IgD-negative memory B cell (primary cell): ENCODE measurements around the gene HERC5. TPM values are rescaled to one million over a fixed set of nuclear protein-coding genes. Genes with fewer than 3 reads are reported as not detected.
"Not testable (repeated sequence)": the region's sequence is repeated elsewhere in the genome, so short reads cannot be mapped to it uniquely, and the experiment has no call there.

Experiments used
- H3K27ac Mint-ChIP-seq, 3 donors: one replicate each; pipeline ENCODE4 v1.8.0; 2020 to 2022; ENCODE audit warnings: mild to moderate bottlenecking in 3 of 3, mixed read lengths in 3 of 3, moderate library complexity in 1 of 3
- H3K27me3 Mint-ChIP-seq: one replicate; pipeline ENCODE4 v1.8.0; 2021; ENCODE audit warnings: mixed read lengths
- H3K36me3 Mint-ChIP-seq: one replicate; pipeline ENCODE4 v1.8.0; 2020; ENCODE audit warnings: mild to moderate bottlenecking, mixed read lengths
- H3K4me1 Mint-ChIP-seq, 3 donors: one replicate each; pipeline ENCODE4 v1.8.0; 2020 to 2022; ENCODE audit warnings: mixed read lengths in 3 of 3, mild to moderate bottlenecking in 1 of 3
- H3K4me3 Mint-ChIP-seq, 4 donors: one replicate each; pipeline ENCODE4 v1.8.0; 2020 to 2022; ENCODE audit warnings: mild to moderate bottlenecking in 4 of 4, mixed read lengths in 4 of 4, moderate library complexity in 3 of 4
- H3K9me3 Mint-ChIP-seq, 3 donors: one replicate each; pipeline ENCODE4 v1.8.0; 2020 to 2021; ENCODE audit warnings: mixed read lengths in 3 of 3, mild to moderate bottlenecking in 1 of 3
- polyA plus RNA-seq: library from polyadenylated mRNA; unstranded; fragments of 300-500 nt; fragmentation: Illumina TruSeq; gene quantifications from one replicate; pipeline ENCODE4 v1.2.3, GENCODE V29; 2021

Gene HERC5
- polyA plus RNA-seq, 1 donor from 2014 or later = 14.6 TPM

DNA sequence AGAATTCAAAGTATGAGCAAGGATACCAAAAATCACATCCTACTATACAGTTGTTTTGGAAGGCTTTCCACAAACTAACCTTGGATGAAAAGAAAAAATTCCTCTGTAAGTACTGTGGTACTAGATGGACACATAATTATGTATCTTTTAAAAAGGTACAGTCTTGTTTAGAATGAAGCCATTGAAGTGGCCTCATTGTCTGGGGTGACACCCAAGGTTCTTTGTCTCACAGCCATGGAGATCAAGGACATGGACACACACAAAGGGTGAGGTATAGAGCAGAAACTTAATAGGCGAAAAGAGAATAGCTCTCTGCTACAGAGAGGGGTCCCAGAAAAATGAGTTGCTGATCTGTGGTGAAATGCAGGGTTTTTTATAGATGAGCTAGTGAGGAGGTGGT is 16.8 kb upstream of the HERC5 start:
- peak overlapping the region in 1 of 3 donors; percentile 9 for H3K27ac Mint-ChIP-seq
- H3K9me3 Mint-ChIP-seq = peaks cover 0 to 4% (median 0%) of the 10 kb centered on the region in 3 donors
- H3K27me3 Mint-ChIP-seq = no peaks in the 10 kb centered on the region
- no peak overlapping the region for H3K4me3 Mint-ChIP-seq
- H3K4me1 Mint-ChIP-seq = peaks cover 0 to 4% (median 2%) of the 10 kb centered on the region in 3 donors
- H3K36me3 Mint-ChIP-seq = peaks cover 10% of the 10 kb centered on the region

DNA sequence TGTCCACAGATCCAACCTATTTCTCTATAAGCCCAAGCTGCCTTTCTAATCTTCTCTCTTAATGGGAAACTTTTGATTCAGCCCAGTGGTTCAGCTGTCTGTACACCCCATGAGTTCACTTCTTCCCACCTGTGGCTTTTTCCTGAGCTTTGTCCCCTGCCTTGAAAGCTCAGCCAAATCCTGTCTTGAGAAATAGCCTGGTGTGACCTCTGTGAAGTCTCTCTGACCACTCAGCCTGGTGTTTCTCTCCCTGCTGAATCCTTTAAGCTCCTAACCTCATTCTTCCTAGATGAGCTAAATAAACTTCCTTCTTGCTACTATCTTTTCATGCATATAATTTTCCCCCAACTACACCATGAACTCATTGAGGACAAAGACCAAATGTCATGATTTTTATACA is 15.2 kb upstream of the HERC5 start:
- peak overlapping the region in 1 of 3 donors; percentile 34 for H3K27ac Mint-ChIP-seq
- no peaks in the 10 kb centered on the region for H3K27me3 Mint-ChIP-seq
- H3K4me3 Mint-ChIP-seq = no peak overlapping the region
- H3K9me3 Mint-ChIP-seq = peaks cover 0 to 4% (median 0%) of the 10 kb centered on the region in 3 donors
- peaks cover 8% of the 10 kb centered on the region for H3K36me3 Mint-ChIP-seq
- H3K4me1 Mint-ChIP-seq = peaks cover 0 to 4% (median 2%) of the 10 kb centered on the region in 3 donors

DNA sequence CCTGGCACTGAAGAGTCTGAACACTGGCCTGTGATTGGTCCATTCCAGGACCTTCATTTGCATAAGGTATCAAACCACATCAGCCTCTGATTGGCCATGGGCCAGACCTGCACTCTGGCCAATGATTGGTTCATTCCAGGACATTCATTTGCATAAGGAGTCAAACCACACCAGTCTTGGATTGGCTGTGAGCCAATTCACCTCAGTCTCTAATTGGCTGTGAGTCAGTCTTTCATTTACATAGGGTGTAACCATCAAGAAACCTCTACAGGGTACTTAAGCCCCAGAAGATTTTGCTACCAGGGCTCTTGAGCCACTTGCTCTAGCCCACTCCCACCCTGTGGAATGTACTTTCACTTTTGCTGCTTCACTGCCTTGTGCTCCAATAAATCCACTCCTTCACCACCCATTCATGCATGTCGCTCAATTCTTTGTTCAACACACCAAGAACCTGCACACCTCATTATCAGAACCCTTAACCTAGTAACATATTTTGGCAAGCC is 14.2 kb upstream of the HERC5 start:
- Mint-ChIP-seq H3K27ac (no peak overlapping the region), H3K4me1 (peaks cover 1 to 4% (median 2%) of the 10 kb centered on the region in 3 donors), H3K4me3 (peak overlapping the region in 1 of 4 donors; percentile 18), H3K9me3 (peaks cover 0 to 4% (median 0%) of the 10 kb centered on the region in 3 donors), H3K27me3 (no peaks in the 10 kb centered on the region), H3K36me3 (peaks cover 8% of the 10 kb centered on the region)

DNA sequence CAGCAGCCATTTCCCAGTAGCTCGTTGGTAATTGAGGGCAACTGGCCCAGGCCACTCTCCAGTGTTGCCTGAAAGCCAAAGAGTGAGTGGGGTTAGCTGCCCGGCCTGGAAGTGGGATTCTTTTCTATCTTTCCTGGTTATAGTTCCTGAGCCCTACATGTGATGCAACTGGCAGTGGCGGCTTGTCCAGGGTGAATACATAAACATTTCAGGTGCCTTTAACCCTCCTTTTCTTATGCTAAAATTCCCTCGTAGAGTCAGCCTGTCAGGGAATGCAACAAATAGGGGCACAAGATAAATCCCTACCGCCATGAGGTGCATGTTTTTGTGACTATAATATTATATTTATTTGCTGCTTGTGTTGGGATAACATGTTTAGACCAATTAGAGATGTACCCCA is 13.4 kb upstream of the HERC5 start:
- no peak overlapping the region for H3K27ac Mint-ChIP-seq
- peaks cover 1 to 4% (median 2%) of the 10 kb centered on the region in 3 donors for H3K4me1 Mint-ChIP-seq
- H3K36me3 Mint-ChIP-seq = peaks cover 8% of the 10 kb centered on the region

DNA sequence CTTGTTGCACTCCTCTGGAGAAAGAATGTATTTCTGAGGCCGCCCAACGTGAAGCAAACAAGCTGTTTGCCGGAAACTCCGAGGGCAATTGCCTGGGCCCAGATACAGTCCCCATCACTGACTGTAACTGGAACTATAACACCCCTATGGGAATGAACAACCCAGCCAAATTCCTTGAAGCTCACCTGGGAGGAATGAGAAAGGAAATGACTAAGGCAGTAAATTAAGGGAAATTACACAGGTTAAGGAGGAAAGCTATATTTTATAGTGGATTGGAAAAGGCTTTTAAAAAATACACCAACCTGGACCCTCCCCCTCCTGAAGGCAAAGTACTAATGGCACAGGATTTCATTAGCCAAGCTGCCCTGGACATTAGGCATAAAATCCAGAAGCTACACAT is 11.7 kb upstream of the HERC5 start:
- H3K9me3 Mint-ChIP-seq = peaks cover 0 to 4% (median 0%) of the 10 kb centered on the region in 3 donors
- H3K4me1 Mint-ChIP-seq = peaks cover 0 to 2% (median 1%) of the 10 kb centered on the region in 3 donors
- no peaks in the 10 kb centered on the region for H3K27me3 Mint-ChIP-seq
- H3K4me3 Mint-ChIP-seq = no peak overlapping the region
- no peak overlapping the region for H3K27ac Mint-ChIP-seq
- H3K36me3 Mint-ChIP-seq = peaks cover 5% of the 10 kb centered on the region

More for the DNA sequence above, 13.4 kb upstream of the HERC5 start:
- H3K4me3 Mint-ChIP-seq = no peak overlapping the region
- no peaks in the 10 kb centered on the region for H3K27me3 Mint-ChIP-seq
- H3K9me3 Mint-ChIP-seq = peaks cover 0 to 4% (median 0%) of the 10 kb centered on the region in 3 donors

DNA sequence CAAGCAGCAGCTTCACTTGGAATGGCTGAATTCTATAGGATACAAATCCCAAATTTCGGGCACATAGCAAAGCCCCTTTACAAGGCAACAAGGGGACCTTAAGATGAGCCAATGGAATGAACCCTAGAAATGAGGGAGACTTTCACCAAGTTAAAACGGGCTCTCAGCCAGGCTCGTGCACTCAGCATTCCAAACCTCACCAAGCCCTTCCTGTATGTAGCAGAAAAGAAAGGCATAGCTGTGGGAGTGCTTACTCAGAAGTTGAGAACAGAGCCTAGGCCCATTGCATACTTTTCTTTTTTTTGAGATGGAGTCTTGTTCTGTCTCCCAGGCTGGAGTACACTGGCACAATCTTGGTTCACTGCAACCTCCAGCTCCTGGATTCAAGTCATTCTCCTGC is 10.8 kb upstream of the HERC5 start:
- H3K4me1 Mint-ChIP-seq = peaks cover 0 to 2% (median 1%) of the 10 kb centered on the region in 3 donors

DNA sequence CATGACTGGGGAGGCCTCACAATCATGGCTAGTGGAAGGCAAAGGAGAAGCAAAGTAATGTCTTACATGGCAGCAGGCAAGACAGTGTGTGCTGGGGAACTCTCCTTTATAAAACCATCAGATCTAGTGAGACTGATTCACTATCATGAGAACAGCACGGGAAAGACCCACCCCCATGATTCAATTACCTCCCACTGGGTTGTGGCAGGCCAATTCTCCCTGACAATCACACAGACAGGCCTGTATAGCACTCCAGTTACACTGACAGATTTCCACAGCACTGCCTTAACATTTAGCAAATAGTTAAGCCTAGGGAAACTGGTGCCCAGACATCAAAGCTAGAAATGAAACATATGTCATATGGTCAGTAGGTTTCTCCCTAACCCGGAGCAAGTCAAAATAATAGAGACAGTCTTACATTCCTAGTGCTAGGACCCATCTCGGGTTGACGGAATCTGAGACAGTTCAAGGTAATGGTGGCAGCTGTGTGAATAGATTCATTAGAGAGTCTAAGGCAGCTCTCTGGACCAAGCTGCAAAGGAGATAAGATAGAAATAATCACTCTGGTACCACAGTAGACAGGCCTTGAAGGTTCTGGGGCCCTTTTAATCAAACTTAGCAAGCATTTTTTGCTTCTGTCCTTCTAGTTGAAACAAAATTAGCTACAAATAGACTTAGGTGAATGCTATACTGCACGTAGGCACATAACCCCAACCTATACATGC is 9.4 kb upstream of the HERC5 start:
- H3K4me3 Mint-ChIP-seq = no peak overlapping the region

More for the DNA sequence above, 10.8 kb upstream of the HERC5 start:
- peaks cover 0 to 4% (median 0%) of the 10 kb centered on the region in 3 donors for H3K9me3 Mint-ChIP-seq
- H3K4me3 Mint-ChIP-seq = no peak overlapping the region
- H3K36me3 Mint-ChIP-seq = peaks cover 5% of the 10 kb centered on the region
- peak overlapping the region in 1 of 3 donors; percentile 46 for H3K27ac Mint-ChIP-seq
- no peaks in the 10 kb centered on the region for H3K27me3 Mint-ChIP-seq

DNA sequence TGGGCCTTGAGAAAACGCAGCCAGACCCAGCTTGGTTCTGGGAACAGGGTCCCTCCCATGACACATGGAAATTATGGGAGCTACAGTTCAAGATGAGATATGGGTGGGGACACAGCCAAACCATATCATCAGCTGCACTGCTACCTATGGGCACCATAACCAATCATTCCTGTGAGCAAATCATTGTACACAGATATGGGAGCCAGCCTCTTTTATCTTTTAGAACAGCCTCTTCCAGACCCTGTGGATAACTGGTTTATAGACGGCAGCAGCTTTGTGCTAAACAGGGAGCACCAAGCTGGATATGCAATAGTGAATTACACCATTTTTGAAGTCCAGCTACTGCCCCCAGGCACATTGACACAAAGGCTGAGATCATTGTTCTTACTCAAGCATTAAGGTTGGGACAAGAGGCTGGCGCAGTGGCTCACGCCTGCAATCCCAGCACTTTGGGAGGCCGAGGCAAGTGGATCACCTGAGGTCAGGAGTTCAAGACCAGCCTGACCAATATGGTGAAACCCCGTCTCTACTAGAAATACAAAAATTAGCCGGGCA is 8.6 kb upstream of the HERC5 start:
- H3K36me3 Mint-ChIP-seq, H3K27ac Mint-ChIP-seq, H3K9me3 Mint-ChIP-seq, H3K27me3 Mint-ChIP-seq, H3K4me3 Mint-ChIP-seq, H3K4me1 Mint-ChIP-seq: not testable (repeated sequence)

More for the DNA sequence above, 9.4 kb upstream of the HERC5 start:
- peaks cover 5% of the 10 kb centered on the region for H3K36me3 Mint-ChIP-seq
- H3K27ac Mint-ChIP-seq = no peak overlapping the region
- H3K4me1 Mint-ChIP-seq = peaks cover 3 to 4% (median 4%) of the 10 kb centered on the region in 3 donors
- no peaks in the 10 kb centered on the region for H3K27me3 Mint-ChIP-seq
- H3K9me3 Mint-ChIP-seq = peaks cover 0 to 4% (median 0%) of the 10 kb centered on the region in 3 donors

DNA sequence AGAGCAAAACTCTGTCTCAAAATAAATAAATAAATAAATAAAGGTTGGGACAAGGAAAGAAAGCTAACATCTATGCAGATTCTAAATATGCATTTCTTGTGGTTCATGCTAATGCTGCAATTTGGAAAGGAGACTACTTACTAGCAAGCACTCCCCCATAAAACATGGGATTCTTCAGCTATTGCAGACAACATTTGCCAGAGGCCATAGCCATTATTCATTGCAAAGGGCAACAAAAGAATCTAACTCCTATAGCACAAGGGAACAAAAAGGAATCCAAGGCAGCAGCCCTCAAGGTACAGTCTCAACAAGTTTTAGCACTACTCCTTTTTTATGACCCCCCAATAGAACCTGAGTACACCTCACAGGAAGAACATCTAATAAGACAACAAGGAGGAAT is 8.0 kb upstream of the HERC5 start:
- H3K36me3 Mint-ChIP-seq = no peaks in the 10 kb centered on the region
- H3K4me1 Mint-ChIP-seq = peaks cover 3 to 4% (median 4%) of the 10 kb centered on the region in 3 donors
- no peaks in the 10 kb centered on the region for H3K27me3 Mint-ChIP-seq
- no peak overlapping the region for H3K4me3 Mint-ChIP-seq
- H3K27ac Mint-ChIP-seq = no peak overlapping the region
- peaks cover 0 to 2% (median 0%) of the 10 kb centered on the region in 3 donors for H3K9me3 Mint-ChIP-seq

DNA sequence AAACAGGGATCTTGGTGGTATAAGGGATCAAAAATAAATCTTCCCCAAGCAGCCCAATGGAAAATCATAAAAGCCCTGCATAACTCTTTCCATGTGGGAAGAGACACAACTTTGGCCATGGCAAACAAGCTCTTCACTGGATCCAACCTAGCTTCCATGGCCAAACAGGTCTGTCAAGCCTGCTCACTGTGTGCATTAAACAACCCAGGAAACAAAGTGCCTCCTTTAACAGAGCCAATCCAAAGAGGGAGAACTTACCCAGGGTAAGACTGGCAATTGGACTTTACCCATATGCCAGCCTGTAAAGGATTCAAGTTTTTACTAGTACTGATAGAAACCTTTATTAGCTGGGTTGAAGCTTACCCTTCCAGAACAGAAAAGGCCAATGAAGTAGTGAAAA is 7.6 kb upstream of the HERC5 start:
- no peaks in the 10 kb centered on the region for H3K27me3 Mint-ChIP-seq
- H3K36me3 Mint-ChIP-seq = no peaks in the 10 kb centered on the region
- peak overlapping the region in 1 of 3 donors; percentile 16 for H3K27ac Mint-ChIP-seq
- H3K4me1 Mint-ChIP-seq = peaks cover 3 to 4% (median 4%) of the 10 kb centered on the region in 3 donors
- H3K9me3 Mint-ChIP-seq = peaks cover 0 to 2% (median 0%) of the 10 kb centered on the region in 3 donors
- no peak overlapping the region for H3K4me3 Mint-ChIP-seq

DNA sequence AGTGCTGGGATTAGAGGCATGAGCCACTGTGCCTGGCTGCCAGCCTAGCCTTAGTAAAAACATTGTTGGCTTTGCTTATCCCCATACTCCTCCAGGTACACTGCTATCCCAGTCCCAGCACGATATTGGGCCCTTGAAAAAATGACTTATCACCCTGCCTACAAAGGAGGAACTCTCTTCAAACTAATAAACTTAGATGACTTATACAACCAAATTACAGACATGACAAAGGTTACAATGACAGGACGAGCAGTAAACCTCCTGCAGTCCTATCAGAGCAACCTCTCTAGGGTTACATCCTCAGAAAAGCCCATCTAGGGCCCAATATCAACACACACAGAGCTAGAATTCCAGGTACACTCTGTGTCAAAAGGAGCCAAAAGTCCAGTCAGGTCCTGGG is 5.7 kb upstream of the HERC5 start:
- no peak overlapping the region for H3K4me3 Mint-ChIP-seq
- H3K27ac Mint-ChIP-seq = no peak overlapping the region
- H3K27me3 Mint-ChIP-seq = no peaks in the 10 kb centered on the region
- H3K36me3 Mint-ChIP-seq = peaks cover 1% of the 10 kb centered on the region
- H3K9me3 Mint-ChIP-seq = peaks cover 0 to 2% (median 0%) of the 10 kb centered on the region in 3 donors
- peaks cover 4 to 11% (median 10%) of the 10 kb centered on the region in 3 donors for H3K4me1 Mint-ChIP-seq

DNA sequence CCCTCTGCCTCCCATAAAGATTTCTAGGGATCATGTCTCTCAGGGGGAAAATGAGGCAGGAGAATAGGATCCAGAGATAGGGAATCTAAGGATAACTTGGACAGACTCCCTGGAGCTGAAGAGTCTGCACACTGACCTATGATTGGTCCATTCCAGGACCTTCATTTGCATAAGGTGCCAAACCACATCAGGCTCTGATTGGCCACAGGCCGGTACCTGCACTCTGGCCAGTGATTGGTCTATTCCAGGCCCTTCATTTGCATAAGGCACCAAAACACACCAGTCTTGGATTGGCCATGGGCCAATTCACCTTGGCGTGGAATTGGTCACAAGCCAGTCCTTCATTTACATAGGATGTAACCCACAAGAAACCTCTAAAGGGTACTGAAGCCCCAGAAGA is 4.0 kb upstream of the HERC5 start:
- peaks cover 1% of the 10 kb centered on the region for H3K27me3 Mint-ChIP-seq
- H3K4me1 Mint-ChIP-seq = peaks cover 12 to 15% (median 13%) of the 10 kb centered on the region in 3 donors
- H3K27ac Mint-ChIP-seq = no peak overlapping the region
- peaks cover 3% of the 10 kb centered on the region for H3K36me3 Mint-ChIP-seq
- H3K9me3 Mint-ChIP-seq = peaks cover 0 to 2% (median 0%) of the 10 kb centered on the region in 3 donors
- H3K4me3 Mint-ChIP-seq = peak overlapping the region in 1 of 4 donors; percentile 18

DNA sequence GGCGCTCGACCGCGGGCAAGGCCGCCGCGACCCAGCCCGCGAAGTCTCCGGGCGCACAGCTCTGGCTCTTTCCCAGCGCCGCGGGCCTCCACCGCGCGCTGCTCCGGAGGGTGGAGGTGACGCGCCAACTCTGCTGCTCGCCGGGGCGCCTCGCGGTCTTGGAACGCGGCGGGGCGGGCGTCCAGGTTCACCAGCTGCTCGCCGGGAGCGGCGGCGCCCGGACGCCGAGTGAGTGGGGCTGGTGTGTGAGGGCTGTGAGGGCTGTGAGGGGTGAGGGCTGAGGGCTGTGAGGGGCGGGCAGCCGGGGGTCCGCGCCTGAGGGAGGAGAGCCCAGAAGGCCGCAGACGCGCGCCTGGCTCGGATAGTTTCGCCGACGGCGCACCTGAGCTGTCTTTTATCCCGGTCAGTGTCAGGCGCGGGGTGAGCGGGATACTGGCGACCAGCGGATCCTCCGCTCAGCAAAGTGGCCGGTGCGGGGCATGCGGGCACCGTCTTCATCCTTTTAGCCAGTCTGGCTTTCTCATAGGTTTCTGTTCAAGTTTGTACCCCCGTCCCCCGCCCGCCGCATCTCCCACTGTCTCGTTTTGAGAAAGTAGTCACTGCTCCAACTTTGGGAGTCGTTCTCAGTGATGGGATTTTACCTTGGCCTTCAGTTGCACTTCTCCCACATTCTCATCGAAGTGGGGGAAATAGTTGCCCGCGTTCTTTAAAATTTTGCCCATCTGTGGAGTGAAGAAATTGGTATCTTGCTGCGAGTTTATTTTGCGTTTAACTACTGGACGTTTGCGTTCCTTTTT is 586 bp downstream of the HERC5 start:
- peaks cover 0 to 2% (median 0%) of the 10 kb centered on the region in 3 donors for H3K9me3 Mint-ChIP-seq
- H3K27me3 Mint-ChIP-seq = peaks cover 1% of the 10 kb centered on the region
- peak overlapping the region; percentile 59 to 96 (median 79) for H3K27ac Mint-ChIP-seq
- H3K4me3 Mint-ChIP-seq = peak overlapping the region; percentile 90 to 100 (median 100)
- peaks cover 3% of the 10 kb centered on the region for H3K36me3 Mint-ChIP-seq
- H3K4me1 Mint-ChIP-seq = peaks cover 12 to 20% (median 16%) of the 10 kb centered on the region in 3 donors

DNA sequence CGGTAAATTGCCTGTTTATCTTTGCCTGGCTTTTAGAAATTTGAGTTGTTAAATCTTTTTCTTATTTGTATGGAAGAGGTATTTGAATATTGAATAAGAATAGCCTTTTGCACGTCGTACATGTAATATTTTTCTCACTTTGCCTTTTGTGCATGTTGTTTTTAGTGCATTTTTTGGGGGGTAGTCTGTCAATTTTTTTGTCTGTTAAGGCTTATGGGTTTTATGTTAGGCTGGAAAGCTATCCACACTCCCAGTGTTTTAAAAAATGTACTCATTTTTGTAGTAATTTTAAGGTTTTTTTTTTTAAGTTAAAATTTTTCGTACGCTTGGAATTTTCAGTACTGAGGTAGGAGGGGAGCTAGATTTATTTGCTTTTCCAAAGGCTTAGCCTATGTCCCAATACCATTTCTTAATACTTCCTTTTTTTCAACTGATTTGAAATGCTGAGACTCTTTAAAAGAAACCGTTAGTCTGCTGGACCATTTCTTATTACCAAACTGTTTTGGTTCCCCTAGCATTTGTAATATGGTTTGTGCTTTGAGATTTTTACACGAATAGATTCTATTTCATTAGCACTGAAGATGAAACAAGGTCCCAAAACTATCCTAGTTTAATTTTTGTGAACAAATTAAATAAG is 1.3 kb downstream of the HERC5 start:
- Mint-ChIP-seq H3K9me3 (peaks cover 0 to 2% (median 0%) of the 10 kb centered on the region in 3 donors), H3K4me1 (peaks cover 12 to 20% (median 16%) of the 10 kb centered on the region in 3 donors), H3K36me3 (peaks cover 3% of the 10 kb centered on the region), H3K27ac (peak overlapping the region; percentile 59 to 96 (median 79)), H3K4me3 (peak overlapping the region; percentile 90 to 100 (median 96)), H3K27me3 (peaks cover 1% of the 10 kb centered on the region)
